ENCODE data around the gene SRSF5.
"Not testable (repeated sequence)": the region's sequence is repeated elsewhere in the genome, so short reads cannot be mapped to it uniquely, and the experiment has no call there.

Gene SRSF5

GRCh38 chr14:69766984-69767368, at the start of gene SRSF5:
TSS of gene SRSF5 (plus strand) at chr14:69767142. CDS start at chr14:69768157, 1,015 bp downstream.
- DNase-seq = peak; percentile 65

GRCh38 chr14:69718614-69719013, 48.3 kb upstream of the SRSF5 start:
- not testable (repeated sequence) for DNase-seq

GRCh38 chr14:69719501-69719951, 47.4 kb upstream of the SRSF5 start:
- no peak for DNase-seq

GRCh38 chr14:69720912-69721311, 46.0 kb upstream of the SRSF5 start:
- no peak for DNase-seq

GRCh38 chr14:69726761-69727511, 40.0 kb upstream of the SRSF5 start:
- peak; percentile 52 for DNase-seq

GRCh38 chr14:69727860-69728259, 39.1 kb upstream of the SRSF5 start:
- no peak for DNase-seq

- not testable (repeated sequence) for DNase-seq
Measured at GRCh38 chr14:69731919-69732598, 34.9 kb upstream of the SRSF5 start.

- not testable (repeated sequence) for DNase-seq
Measured at GRCh38 chr14:69736405-69736804, 30.5 kb upstream of the SRSF5 start.

GRCh38 chr14:69741055-69741454, 25.9 kb upstream of the SRSF5 start:
- no peak for DNase-seq

GRCh38 chr14:69749956-69750355, 17.0 kb upstream of the SRSF5 start:
- no peak for DNase-seq

GRCh38 chr14:69750495-69750894, 16.4 kb upstream of the SRSF5 start:
- no peak for DNase-seq

GRCh38 chr14:69752773-69753172, 14.2 kb upstream of the SRSF5 start:
- DNase-seq = no peak

GRCh38 chr14:69753860-69754259, 13.1 kb upstream of the SRSF5 start:
- no peak for DNase-seq

GRCh38 chr14:69754487-69754886, 12.5 kb upstream of the SRSF5 start:
- no peak for DNase-seq

- no peak for DNase-seq
Measured at GRCh38 chr14:69755296-69755695, 11.6 kb upstream of the SRSF5 start.

- DNase-seq = no peak
Measured at GRCh38 chr14:69755784-69756183, 11.2 kb upstream of the SRSF5 start.

- no peak for DNase-seq
Measured at GRCh38 chr14:69756298-69756697, 10.6 kb upstream of the SRSF5 start.

- DNase-seq = no peak
Measured at GRCh38 chr14:69760810-69761209, 6.1 kb upstream of the SRSF5 start.

GRCh38 chr14:69763761-69764510, 3.0 kb upstream of the SRSF5 start:
- DNase-seq = no peak

GRCh38 chr14:69767369-69767999, 542 bp downstream of the SRSF5 start:
- peak; percentile 79 for DNase-seq

- no peak for DNase-seq
Measured at GRCh38 chr14:69768873-69769272, 1.9 kb downstream of the SRSF5 start.

- no peak for DNase-seq
Measured at GRCh38 chr14:69769623-69770022, 2.7 kb downstream of the SRSF5 start.

- no peak for DNase-seq
Measured at GRCh38 chr14:69770559-69770958, 3.6 kb downstream of the SRSF5 start.

Measured in NCI-H1417 treated with DMSO at 0.1 percent for 48 hours (cell line).